K562 (cell line): ENCODE results near the gene TRIM34. TPM values are rescaled to one million over a fixed set of nuclear protein-coding genes. Genes with fewer than 3 reads are reported as not detected.

Experiments used
- ATAC-seq: fragments of 200-7000 bp; cut with Tn5 transposase; 3 replicates; pipeline ENCODE4 v1.9.1; 2020; ENCODE audit warnings: moderate library complexity
- BruUV-seq: library from RNA; stranded (reverse); fragments of 400-500 nt; replicated peaks from 2 replicates; lab custom pipeline; 2021; lab: Mats Ljungman, UMichigan
- CTCF ChIA-PET: fragments of 300-600 bp; formaldehyde crosslinking; extraction: SDS; loops from one replicate; lab custom pipeline; 2021; ENCODE audit warnings: low intra/inter-chr PET ratio; lab: Yijun Ruan, JAX
- POLR2A ChIA-PET: fragments of 300-600, 350-650 bp; sonication (Branson Sonifier 250); formaldehyde crosslinking; extraction: SDS; loops from one replicate; lab custom pipeline; 2021; ENCODE audit warnings: antibody characterized with exemption, inconsistent platforms; lab: Yijun Ruan, JAX
- DNase-seq, 4 experiments: peaks; one replicate each; pipeline versions ENCODE4 v3.0.0 to v3.0.0-alpha.2; 2011 to 2018; ENCODE audit warnings: low spot score in 3 of 4, mixed read lengths in 3 of 4; ENCODE audit errors: extremely low read depth in 1 of 4
- FAIRE-seq: peaks from 2 replicates; lab custom pipeline; 2011; peaks lifted over from hg19 to GRCh38; lab: Jason Lieb, UNC
- H2AFZ ChIP-seq: 2 replicates; pipeline ENCODE4 v1.6.0; 2011; ENCODE audit warnings: low read depth, low read length, control low read depth, inconsistent platforms
- H3K27ac ChIP-seq: fragments of 200-600 bp; 3 replicates; pipeline ENCODE4 v1.8.0; 2011; ENCODE audit warnings: low read depth, mild to moderate bottlenecking, control low read depth, inconsistent platforms, low read length, moderate library complexity, mixed read lengths; ENCODE audit errors: extremely low read depth
- H3K27me3 ChIP-seq, 2 experiments: fragments of 300-600 bp in 1 of 2; 2 replicates in 1 of 2; 3 replicates in 1 of 2; pipeline versions ENCODE4 v1.6.0 to v1.8.0; 2011; ENCODE audit warnings: inconsistent platforms in 2 of 2, low read length in 2 of 2, mild to moderate bottlenecking in 1 of 2, mixed read lengths in 1 of 2, moderate library complexity in 1 of 2; ENCODE audit not compliant: control insufficient read depth in 2 of 2, insufficient read depth in 2 of 2
- H3K36me3 ChIP-seq: fragments of 300-600 bp; 3 replicates; pipeline ENCODE4 v1.8.0; 2011; ENCODE audit warnings: mild to moderate bottlenecking, low read length, inconsistent platforms; ENCODE audit not compliant: control insufficient read depth, insufficient read depth
- H3K4me1 ChIP-seq, 2 experiments: fragments of 200-600 bp in 1 of 2; replicated peaks in 1 of 2; 2 replicates in 1 of 2; 3 replicates in 1 of 2; pipeline versions ENCODE4 v1.5.1 to v1.8.0; 2011; ENCODE audit warnings: inconsistent platforms in 2 of 2, low read length in 2 of 2, mild to moderate bottlenecking in 1 of 2, mixed read lengths in 1 of 2, moderate library complexity in 1 of 2; ENCODE audit not compliant: control insufficient read depth in 2 of 2, insufficient read depth in 2 of 2
- H3K4me2 ChIP-seq: 2 replicates; pipeline ENCODE4 v1.6.1; 2011; ENCODE audit warnings: low read length, control low read depth, inconsistent platforms, mixed read lengths; ENCODE audit not compliant: insufficient read depth
- H3K4me3 ChIP-seq: fragments of 200-600 bp; sonication (generic), shearing (Covaris generic); 2 replicates; pipeline ENCODE4 v1.5.1; 2016; ENCODE audit warnings: control low read depth, inconsistent platforms
- H3K79me2 ChIP-seq: fragments of 200-600 bp; 3 replicates; pipeline ENCODE4 v1.8.0; 2011; ENCODE audit warnings: low read length, inconsistent platforms; ENCODE audit not compliant: control insufficient read depth, insufficient read depth
- H3K9ac ChIP-seq, 2 experiments: 2 replicates each; pipeline versions ENCODE4 v1.6.0 to v1.6.1; 2011; ENCODE audit warnings: low read depth in 2 of 2, low read length in 2 of 2, control low read depth in 1 of 2, inconsistent platforms in 1 of 2, mild to moderate bottlenecking in 1 of 2, mixed read lengths in 1 of 2; ENCODE audit not compliant: insufficient read depth in 1 of 2
- H3K9me1 ChIP-seq: one replicate; pipeline ENCODE4 v1.6.0; 2011; ENCODE audit warnings: inconsistent platforms, mild to moderate bottlenecking, low read length, moderate library complexity; ENCODE audit not compliant: control insufficient read depth, insufficient read depth
- H3K9me3 ChIP-seq: replicated peaks from 2 replicates; pipeline ENCODE4 v1.5.1; 2011; ENCODE audit warnings: low read depth, low read length, inconsistent platforms; ENCODE audit not compliant: control insufficient read depth, insufficient read depth
- H4K20me1 ChIP-seq: replicated peaks from 2 replicates; pipeline ENCODE4 v1.6.1; 2011; ENCODE audit warnings: low read length, inconsistent platforms, mixed read lengths; ENCODE audit not compliant: control insufficient read depth, insufficient read depth
- CEBPB ChIP-seq: fragments of 450-650 bp; IDR thresholded peaks from 2 replicates; pipeline ENCODE4 v1.6.1; 2016; ENCODE audit warnings: missing genetic modification characterization, missing compliant biosample characterization
- CEBPG ChIP-seq, 3 experiments: fragments of 200-800 bp in 1 of 3; sonication (Bioruptor generic) in 1 of 3; sonication (generic) in 1 of 3; formaldehyde crosslinking in 1 of 3; IDR thresholded peaks in 2 of 3; conservative IDR thresholded peaks in 1 of 3; 2 replicates each; pipeline versions ENCODE4 v1.6.1 to v1.8.0; 2016 to 2022; ENCODE audit warnings: missing compliant biosample characterization in 2 of 3, missing genetic modification characterization in 2 of 3, mild to moderate bottlenecking in 1 of 3, missing genetic modification reagents in 1 of 3
- WGBS: fragments of 100-300 bp; shearing (Covaris generic); methylation state at CpG from one replicate; pipeline ENCODE4 v1.1.6; 2016; ENCODE audit warnings: low coverage, mixed read lengths; ENCODE audit not compliant: insufficient coverage; ENCODE audit errors: missing lambda C conversion rate; 5-methylcytosine and 5-hydroxymethylcytosine counted together
- in situ Hi-C: fragments of 300-500 bp; cut with MboI; formaldehyde crosslinking; loops from 4 replicates; pipeline ENCODE4 v1.15.0; 2018; ENCODE audit warnings: inconsistent platforms, mixed read lengths
- intact Hi-C: fragments of 100-400 bp; cut with micrococcal nuclease; formaldehyde crosslinking; loops from 2 replicates; pipeline ENCODE4 v1.14.2; 2022
- polyA plus RNA-seq, 8 experiments: library from polyadenylated mRNA; depleted of rRNA in 4 of 8; stranded (reverse) in 5 of 8; unstranded in 3 of 8; fragments of >200 nt; fragmentation: Nextera tagmentation in 2 of 8; fragmentation: Illumina TruSeq in 1 of 8; extraction: Ambion mirVana in 2 of 8; extraction: Trizol in 1 of 8; gene quantifications; 2 replicates each; pipeline versions ENCODE4 v1.2.1 to v1.2.3, GENCODE V29; 2011 to 2014; ENCODE audit warnings: inconsistent platforms in 1 of 8, missing spikeins in 1 of 8
- total RNA-seq, 7 experiments: library from RNA; depleted of rRNA in 6 of 7; stranded (reverse); fragments of >200 nt in 6 of 7; fragmentation: Illumina TruSeq in 2 of 7; extraction: Trizol in 2 of 7; gene quantifications; 2 replicates each; pipeline versions ENCODE4 v1.2.1 to v1.2.3, GENCODE V29; 2011 to 2021; ENCODE audit warnings: low replicate concordance in 1 of 7
- TF ChIP-seq, protein P1 (sequence below), 3 experiments: fragments of 200-800 bp in 1 of 3; sonication (Bioruptor generic) in 1 of 3; sonication (generic) in 1 of 3; formaldehyde crosslinking in 1 of 3; IDR thresholded peaks; 2 replicates each; pipeline versions ENCODE4 v1.6.1 to v1.8.0; 2016 to 2022; ENCODE audit warnings: mild to moderate bottlenecking in 2 of 3, missing compliant biosample characterization in 2 of 3, missing genetic modification characterization in 2 of 3, missing genetic modification reagents in 1 of 3
- TF ChIP-seq, protein P2 (sequence below): conservative IDR thresholded peaks from 2 replicates; pipeline ENCODE4 v1.6.1; 2011; ENCODE audit warnings: low read depth, mild to moderate bottlenecking, low read length; ENCODE audit not compliant: control insufficient read depth
- TF ChIP-seq, protein P3 (sequence below): fragments of 250-450 bp; sonication (Bioruptor Pico); IDR thresholded peaks from 2 replicates; pipeline ENCODE4 v1.9.0; 2021; ENCODE audit warnings: mild to moderate bottlenecking, inconsistent platforms
- TF ChIP-seq, protein P4 (sequence below): fragments of 450-650 bp; formaldehyde crosslinking; IDR thresholded peaks from 2 replicates; pipeline ENCODE4 v1.4.0; 2020; ENCODE audit warnings: mild to moderate bottlenecking, moderate library complexity

The TRIM34 gene
- total and polyA plus RNA-seq, 9 of the 15 experiments (the other 6 are each of a cell fraction or from before 2014, with no cell fraction given) = 0.31 to 2.9 (median 1.3) TPM

DNA sequence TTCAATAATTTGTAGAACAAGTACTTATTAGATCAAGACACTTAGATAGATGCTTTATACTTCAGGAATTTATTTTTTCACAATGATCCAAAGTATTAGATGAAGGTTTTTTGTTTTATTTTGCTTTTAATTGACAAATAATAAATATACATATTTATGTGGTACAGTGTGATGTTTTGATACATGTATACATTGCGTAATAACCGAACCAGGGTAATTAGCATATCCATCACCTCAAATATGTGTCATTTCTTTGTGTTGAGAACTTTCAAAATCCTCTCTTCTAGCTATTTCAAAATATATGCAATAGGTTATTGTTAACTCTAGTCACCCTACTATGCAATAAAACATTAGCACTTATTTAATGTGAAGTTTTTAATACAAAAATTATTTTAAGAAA, 38.7 kb downstream of the TRIM34 start:
- in situ Hi-C loops = no loop called here
- DNase-seq (no peak), FAIRE-seq (no peak), ATAC-seq (no peak)
- Histone ChIP-seq H3K9ac (no peak overlapping the region), H2AFZ (no peak overlapping the region), H3K4me3 (no peak overlapping the region), H3K9me1 (peaks cover 3% of the 10 kb centered on the region), H3K79me2 (no peaks in the 10 kb centered on the region), H4K20me1 (no peaks in the 10 kb centered on the region), H3K4me2 (no peak overlapping the region), H3K36me3 (peaks cover 9% of the 10 kb centered on the region; the same call in 2 of the 3 replicates), H3K4me1 (peaks cover 0 to 10% of the 10 kb centered on the region in 2 experiments; a peak in 3 of 5 replicates), H3K9me3 (no peaks in the 10 kb centered on the region), H3K27me3 (no peaks in the 10 kb centered on the region), H3K27ac (no peak overlapping the region)
- TF ChIP-seq CEBPG (CRISPR knock-in tag; IDR thresholded peaks at IDR 0.05) = no peak
- peak; percentile 72 to 97 for TF ChIP-seq CEBPG (tag; conservative IDR thresholded peaks at IDR 0.05 in 1 of 2, IDR thresholded peaks at IDR 0.05 in 1 of 2)
- peak; percentile 91 for TF ChIP-seq CEBPB (tag)
- TF ChIP-seq, protein P1, sequence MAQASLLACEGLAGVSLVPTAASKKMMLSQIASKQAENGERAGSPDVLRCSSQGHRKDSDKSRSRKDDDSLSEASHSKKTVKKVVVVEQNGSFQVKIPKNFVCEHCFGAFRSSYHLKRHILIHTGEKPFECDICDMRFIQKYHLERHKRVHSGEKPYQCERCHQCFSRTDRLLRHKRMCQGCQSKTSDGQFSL (CRISPR knock-in tag; IDR thresholded peaks at IDR 0.05) = no peak
- TF ChIP-seq, protein P1 (tag; IDR thresholded peaks at IDR 0.05) = no peak
- TF ChIP-seq, protein P2, sequence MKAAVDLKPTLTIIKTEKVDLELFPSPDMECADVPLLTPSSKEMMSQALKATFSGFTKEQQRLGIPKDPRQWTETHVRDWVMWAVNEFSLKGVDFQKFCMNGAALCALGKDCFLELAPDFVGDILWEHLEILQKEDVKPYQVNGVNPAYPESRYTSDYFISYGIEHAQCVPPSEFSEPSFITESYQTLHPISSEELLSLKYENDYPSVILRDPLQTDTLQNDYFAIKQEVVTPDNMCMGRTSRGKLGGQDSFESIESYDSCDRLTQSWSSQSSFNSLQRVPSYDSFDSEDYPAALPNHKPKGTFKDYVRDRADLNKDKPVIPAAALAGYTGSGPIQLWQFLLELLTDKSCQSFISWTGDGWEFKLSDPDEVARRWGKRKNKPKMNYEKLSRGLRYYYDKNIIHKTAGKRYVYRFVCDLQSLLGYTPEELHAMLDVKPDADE = no peak
- TF ChIP-seq, protein P3, sequence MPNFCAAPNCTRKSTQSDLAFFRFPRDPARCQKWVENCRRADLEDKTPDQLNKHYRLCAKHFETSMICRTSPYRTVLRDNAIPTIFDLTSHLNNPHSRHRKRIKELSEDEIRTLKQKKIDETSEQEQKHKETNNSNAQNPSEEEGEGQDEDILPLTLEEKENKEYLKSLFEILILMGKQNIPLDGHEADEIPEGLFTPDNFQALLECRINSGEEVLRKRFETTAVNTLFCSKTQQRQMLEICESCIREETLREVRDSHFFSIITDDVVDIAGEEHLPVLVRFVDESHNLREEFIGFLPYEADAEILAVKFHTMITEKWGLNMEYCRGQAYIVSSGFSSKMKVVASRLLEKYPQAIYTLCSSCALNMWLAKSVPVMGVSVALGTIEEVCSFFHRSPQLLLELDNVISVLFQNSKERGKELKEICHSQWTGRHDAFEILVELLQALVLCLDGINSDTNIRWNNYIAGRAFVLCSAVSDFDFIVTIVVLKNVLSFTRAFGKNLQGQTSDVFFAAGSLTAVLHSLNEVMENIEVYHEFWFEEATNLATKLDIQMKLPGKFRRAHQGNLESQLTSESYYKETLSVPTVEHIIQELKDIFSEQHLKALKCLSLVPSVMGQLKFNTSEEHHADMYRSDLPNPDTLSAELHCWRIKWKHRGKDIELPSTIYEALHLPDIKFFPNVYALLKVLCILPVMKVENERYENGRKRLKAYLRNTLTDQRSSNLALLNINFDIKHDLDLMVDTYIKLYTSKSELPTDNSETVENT = no peak
- TF ChIP-seq, protein P4, sequence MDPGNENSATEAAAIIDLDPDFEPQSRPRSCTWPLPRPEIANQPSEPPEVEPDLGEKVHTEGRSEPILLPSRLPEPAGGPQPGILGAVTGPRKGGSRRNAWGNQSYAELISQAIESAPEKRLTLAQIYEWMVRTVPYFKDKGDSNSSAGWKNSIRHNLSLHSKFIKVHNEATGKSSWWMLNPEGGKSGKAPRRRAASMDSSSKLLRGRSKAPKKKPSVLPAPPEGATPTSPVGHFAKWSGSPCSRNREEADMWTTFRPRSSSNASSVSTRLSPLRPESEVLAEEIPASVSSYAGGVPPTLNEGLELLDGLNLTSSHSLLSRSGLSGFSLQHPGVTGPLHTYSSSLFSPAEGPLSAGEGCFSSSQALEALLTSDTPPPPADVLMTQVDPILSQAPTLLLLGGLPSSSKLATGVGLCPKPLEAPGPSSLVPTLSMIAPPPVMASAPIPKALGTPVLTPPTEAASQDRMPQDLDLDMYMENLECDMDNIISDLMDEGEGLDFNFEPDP = no peak
- intact Hi-C loops = no loop called here
- 94% methylated on average over 2 of the region's 2 CpGs for WGBS
- ChIA-PET POLR2A (interaction anchor here (1.2 kb wide), 1 partner anchor 21 kb away, joined by 4 read pairs; the partner anchor contains the start of gene TRIM5), CTCF (no interaction called here)
- BruUV-seq = no TSS peak
